ENCODE measurements around the gene SCGN. TPM values are rescaled to one million over a fixed set of nuclear protein-coding genes. Genes with fewer than 3 reads are reported as not detected.
"Not testable (repeated sequence)": the region's sequence is repeated elsewhere in the genome, so short reads cannot be mapped to it uniquely, and the experiment has no call there.

Gene SCGN
- total RNA-seq, 4 donors from 2014 or later, result 0.30 TPM; not detected in 3

DNA sequence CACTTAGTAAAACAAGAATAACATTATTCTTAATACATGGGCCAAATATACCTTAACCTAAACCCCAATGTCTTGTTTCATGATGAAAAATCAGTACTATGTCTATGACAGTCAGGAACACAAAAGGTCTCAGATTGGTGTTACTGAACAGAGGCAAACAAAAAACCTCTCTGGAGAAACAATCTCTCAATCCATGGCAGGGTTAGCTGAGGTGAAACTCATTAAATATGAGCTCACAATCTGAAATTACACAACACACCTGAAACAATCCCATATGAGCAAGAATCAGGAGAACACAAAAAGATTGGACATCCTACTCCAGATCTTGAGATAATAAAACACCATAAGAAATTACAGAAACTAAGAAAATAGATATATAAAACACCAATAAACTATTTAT, 96.0 kb downstream of the SCGN start:
- intact Hi-C loops (cut with DNase I; ENCODE audit: low total_unique reads), result no loop called here
- TF ChIP-seq, protein P1, sequence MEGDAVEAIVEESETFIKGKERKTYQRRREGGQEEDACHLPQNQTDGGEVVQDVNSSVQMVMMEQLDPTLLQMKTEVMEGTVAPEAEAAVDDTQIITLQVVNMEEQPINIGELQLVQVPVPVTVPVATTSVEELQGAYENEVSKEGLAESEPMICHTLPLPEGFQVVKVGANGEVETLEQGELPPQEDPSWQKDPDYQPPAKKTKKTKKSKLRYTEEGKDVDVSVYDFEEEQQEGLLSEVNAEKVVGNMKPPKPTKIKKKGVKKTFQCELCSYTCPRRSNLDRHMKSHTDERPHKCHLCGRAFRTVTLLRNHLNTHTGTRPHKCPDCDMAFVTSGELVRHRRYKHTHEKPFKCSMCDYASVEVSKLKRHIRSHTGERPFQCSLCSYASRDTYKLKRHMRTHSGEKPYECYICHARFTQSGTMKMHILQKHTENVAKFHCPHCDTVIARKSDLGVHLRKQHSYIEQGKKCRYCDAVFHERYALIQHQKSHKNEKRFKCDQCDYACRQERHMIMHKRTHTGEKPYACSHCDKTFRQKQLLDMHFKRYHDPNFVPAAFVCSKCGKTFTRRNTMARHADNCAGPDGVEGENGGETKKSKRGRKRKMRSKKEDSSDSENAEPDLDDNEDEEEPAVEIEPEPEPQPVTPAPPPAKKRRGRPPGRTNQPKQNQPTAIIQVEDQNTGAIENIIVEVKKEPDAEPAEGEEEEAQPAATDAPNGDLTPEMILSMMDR (IDR thresholded peaks at IDR 0.05), result no peak
- TF ChIP-seq POLR2A (IDR thresholded peaks at IDR 0.05), result no peak
- no peak for DNase-seq
- no peaks in the 10 kb centered on the region for H3K4me1 ChIP-seq
- H3K4me3 ChIP-seq, result no peak overlapping the region
- peaks cover 0 to 3% of the 10 kb centered on the region in 2 donors for H3K9me3 ChIP-seq
- H3K36me3 ChIP-seq, result no peaks in the 10 kb centered on the region
- H3K27me3 ChIP-seq, result no peaks in the 10 kb centered on the region
- H3K27ac ChIP-seq, result no peak overlapping the region

DNA sequence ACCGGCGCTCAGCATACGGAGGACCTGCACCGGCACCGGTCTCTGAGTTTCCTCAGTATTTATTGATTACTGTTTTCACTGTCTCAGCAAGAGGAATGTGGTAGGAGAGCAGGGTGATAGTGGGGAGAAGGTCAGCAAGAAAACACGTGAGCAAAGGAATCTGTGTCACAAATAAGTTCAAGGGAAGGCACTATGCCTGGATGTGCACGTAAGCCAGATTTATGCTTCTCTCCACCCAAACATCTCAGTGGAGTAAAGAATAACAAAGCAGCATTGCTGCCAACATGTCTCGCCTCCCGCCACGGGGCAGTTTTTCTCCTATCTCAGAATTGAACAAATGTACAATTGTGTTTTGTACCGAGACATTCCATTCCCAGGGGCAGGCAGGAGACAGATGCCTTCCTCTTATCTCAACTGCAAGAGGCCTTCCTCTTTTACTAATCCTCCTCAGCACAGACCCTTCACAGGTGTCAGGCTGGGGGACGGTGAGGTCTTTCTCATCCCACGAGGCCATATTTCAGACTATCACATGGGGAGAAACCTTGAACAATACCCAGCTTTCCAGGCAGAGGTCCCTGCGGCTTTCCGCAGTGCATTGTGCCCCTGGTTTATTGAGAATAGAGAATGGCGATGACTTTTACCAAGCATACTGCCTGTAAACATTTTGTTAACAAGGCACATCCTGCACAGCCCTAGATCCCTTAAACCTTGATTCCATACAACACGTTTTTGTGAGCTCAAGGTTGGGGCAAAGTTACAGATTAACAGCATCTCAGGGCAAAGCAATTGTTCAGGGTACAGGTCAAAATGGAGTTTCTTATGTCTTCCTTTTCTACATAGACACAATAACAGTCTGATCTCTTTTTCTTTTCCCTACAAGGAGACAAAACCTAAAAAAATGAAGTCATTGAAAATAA, 96.8 kb downstream of the SCGN start:
- H3K27me3 ChIP-seq; H3K4me1 ChIP-seq; H3K27ac ChIP-seq; intact Hi-C loops (cut with DNase I; ENCODE audit: low total_unique reads); H3K4me3 ChIP-seq; H3K9me3 ChIP-seq; DNase-seq; H3K36me3 ChIP-seq: not testable (repeated sequence)

DNA sequence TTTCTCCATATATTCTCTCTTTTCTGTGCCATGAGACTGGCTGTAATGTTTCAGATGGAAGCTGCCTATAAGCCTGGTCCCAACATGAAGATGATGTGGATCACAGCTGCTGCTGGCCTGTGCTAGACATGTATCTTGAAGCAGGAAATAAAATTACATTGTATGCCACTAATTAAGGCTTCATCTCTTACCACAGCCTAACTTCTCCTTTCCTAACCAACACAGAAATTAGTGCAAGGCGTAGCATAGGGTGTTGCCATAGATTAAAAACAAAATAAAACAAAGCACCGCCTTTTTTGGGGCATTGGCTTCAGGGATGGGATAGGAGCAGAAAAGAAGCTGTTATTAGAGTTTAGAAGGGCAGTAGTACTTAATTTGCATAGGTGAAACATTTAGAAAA, 97.8 kb downstream of the SCGN start:
- no peaks in the 10 kb centered on the region for H3K4me1 ChIP-seq
- no peaks in the 10 kb centered on the region for H3K27me3 ChIP-seq
- H3K9me3 ChIP-seq, result peaks cover 0 to 3% of the 10 kb centered on the region in 2 donors
- H3K4me3 ChIP-seq, result no peak overlapping the region
- H3K36me3 ChIP-seq, result no peaks in the 10 kb centered on the region
- DNase-seq, result no peak
- no peak for TF ChIP-seq POLR2A (IDR thresholded peaks at IDR 0.05)
- TF ChIP-seq, protein P1 (IDR thresholded peaks at IDR 0.05), result no peak
- H3K27ac ChIP-seq, result no peak overlapping the region
- intact Hi-C loops (cut with DNase I; ENCODE audit: low total_unique reads), result no loop called here

DNA sequence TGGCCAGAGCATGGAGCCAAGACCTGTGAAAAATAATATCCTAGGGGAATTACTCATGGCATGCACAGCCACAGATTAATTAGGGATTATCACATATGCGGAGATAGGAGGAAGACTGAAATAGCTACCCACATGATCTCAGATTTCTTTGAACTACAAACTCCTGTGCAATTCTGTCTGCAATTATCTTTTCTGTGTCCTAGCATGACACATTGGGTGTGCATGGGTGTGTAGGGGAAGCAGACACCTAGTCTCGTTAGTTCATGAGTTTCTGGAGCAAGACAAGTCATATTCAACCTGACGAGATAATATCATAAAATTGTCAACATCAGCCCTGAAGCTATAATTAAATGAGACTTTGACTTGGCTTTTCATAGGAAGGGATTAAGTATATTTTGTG, 98.9 kb downstream of the SCGN start:
- Histone ChIP-seq H3K4me3 (no peak overlapping the region), H3K27me3 (no peaks in the 10 kb centered on the region), H3K4me1 (no peaks in the 10 kb centered on the region), H3K9me3 (peaks cover 0 to 3% of the 10 kb centered on the region in 2 donors), H3K27ac (no peak overlapping the region), H3K36me3 (no peaks in the 10 kb centered on the region)
- no peak for TF ChIP-seq POLR2A (IDR thresholded peaks at IDR 0.05)
- TF ChIP-seq, protein P1 (IDR thresholded peaks at IDR 0.05), result no peak
- intact Hi-C loops (cut with DNase I; ENCODE audit: low total_unique reads), result no loop called here
- DNase-seq, result no peak

Other genes starting within 250 kb of the SCGN start
- gene SLC17A4, start 102.5 kb downstream of the SCGN start, total RNA-seq, result under 1 TPM in 1 of 4 donors, not detected in 3; under 0.01 TPM
- not detected for gene SLC17A1, start 179.8 kb downstream of the SCGN start, total RNA-seq
- gene SLC17A3, start 222.0 kb downstream of the SCGN start, total RNA-seq, result not detected